ENCODE results near the gene OCIAD2.
"Not testable (repeated sequence)": the region's sequence is repeated elsewhere in the genome, so short reads cannot be mapped to it uniquely, and the experiment has no call there.

Gene OCIAD2

DNA sequence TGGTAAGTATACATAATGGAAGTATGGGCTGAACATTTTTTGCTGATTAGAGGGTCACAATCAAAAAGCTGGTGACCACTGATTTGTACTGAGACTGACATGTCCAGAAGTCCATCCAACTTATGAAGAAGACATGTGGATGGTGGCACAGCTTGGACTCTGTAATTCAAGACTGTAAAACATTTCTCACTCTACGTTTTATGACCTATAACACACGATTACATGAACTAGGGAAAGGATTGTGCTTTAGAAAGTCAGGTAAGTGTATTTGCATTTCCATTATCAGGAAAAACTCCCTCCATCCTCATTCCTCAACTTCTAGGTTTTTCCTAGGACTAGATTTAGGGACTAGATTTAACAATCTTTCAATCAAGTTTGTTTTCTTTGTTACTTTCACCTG is 30.5 kb upstream of the OCIAD2 start:
- no peaks in the 10 kb centered on the region for H3K36me3 Mint-ChIP-seq (ENCODE audit: low read depth)
- H3K4me3 Mint-ChIP-seq: no peak overlapping the region
- H3K4me1 Mint-ChIP-seq: no peaks in the 10 kb centered on the region
- peaks cover 9% of the 10 kb centered on the region for H3K27me3 Mint-ChIP-seq (ENCODE audit: low read depth)
- H3K9me3 Mint-ChIP-seq: no peaks in the 10 kb centered on the region
- H3K27ac Mint-ChIP-seq: no peak overlapping the region
- TF ChIP-seq CTCF (IDR thresholded peaks at IDR 0.05; ENCODE audit: unreplicated experiment in 3 of 3): no peak

- H3K27ac Mint-ChIP-seq: no peak overlapping the region
- no peak for TF ChIP-seq CTCF (IDR thresholded peaks at IDR 0.05; ENCODE audit: unreplicated experiment in 3 of 3)
- H3K4me1 Mint-ChIP-seq: no peaks in the 10 kb centered on the region
- peaks cover 4% of the 10 kb centered on the region for H3K9me3 Mint-ChIP-seq
- H3K27me3 Mint-ChIP-seq (ENCODE audit: low read depth): peaks cover 2% of the 10 kb centered on the region
- H3K36me3 Mint-ChIP-seq (ENCODE audit: low read depth): no peaks in the 10 kb centered on the region
- H3K4me3 Mint-ChIP-seq: no peak overlapping the region
Observed at GRCh38 chr4:48931459-48931858, 24.9 kb upstream of the OCIAD2 start.

GRCh38 chr4:48930654-48931053 is 24.1 kb upstream of the OCIAD2 start:
- Mint-ChIP-seq H3K4me1 (no peaks in the 10 kb centered on the region), H3K9me3 (peaks cover 4% of the 10 kb centered on the region), H3K36me3 (ENCODE audit: low read depth) (no peaks in the 10 kb centered on the region), H3K27ac (no peak overlapping the region), H3K4me3 (no peak overlapping the region), H3K27me3 (ENCODE audit: low read depth) (no peaks in the 10 kb centered on the region)
- no peak for TF ChIP-seq CTCF (IDR thresholded peaks at IDR 0.05; ENCODE audit: unreplicated experiment in 3 of 3)

GRCh38 chr4:48924416-48924815 is 17.8 kb upstream of the OCIAD2 start:
- H3K36me3 Mint-ChIP-seq (ENCODE audit: low read depth): no peaks in the 10 kb centered on the region
- no peak overlapping the region for H3K4me3 Mint-ChIP-seq
- no peak overlapping the region for H3K27ac Mint-ChIP-seq
- peaks cover 6% of the 10 kb centered on the region for H3K9me3 Mint-ChIP-seq
- H3K4me1 Mint-ChIP-seq: no peaks in the 10 kb centered on the region
- no peak for TF ChIP-seq CTCF (IDR thresholded peaks at IDR 0.05; ENCODE audit: unreplicated experiment in 3 of 3)
- no peaks in the 10 kb centered on the region for H3K27me3 Mint-ChIP-seq (ENCODE audit: low read depth)

DNA sequence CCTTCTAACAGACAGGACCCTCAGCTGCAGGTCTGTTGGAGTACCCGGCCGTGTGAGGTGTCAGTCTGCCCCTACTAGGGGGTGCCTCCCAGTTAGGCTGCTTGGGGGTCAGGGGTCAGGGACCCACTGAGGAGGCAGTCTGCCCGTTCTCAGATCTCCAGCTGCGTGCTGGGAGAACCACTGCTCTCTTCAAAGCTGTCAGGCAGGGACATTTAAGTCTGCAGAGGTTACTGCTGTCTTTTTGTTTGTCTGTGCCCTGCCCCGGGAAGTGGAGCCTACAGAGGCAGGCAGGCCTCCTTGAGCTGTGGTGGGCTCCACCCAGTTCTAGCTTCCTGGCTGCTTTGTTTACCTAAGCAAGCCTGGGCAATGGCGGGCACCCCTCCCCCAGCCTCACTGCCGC is 16.5 kb upstream of the OCIAD2 start:
- H3K27ac Mint-ChIP-seq; H3K4me3 Mint-ChIP-seq; H3K36me3 Mint-ChIP-seq (ENCODE audit: low read depth); H3K9me3 Mint-ChIP-seq; H3K4me1 Mint-ChIP-seq; H3K27me3 Mint-ChIP-seq (ENCODE audit: low read depth): not testable (repeated sequence)

DNA sequence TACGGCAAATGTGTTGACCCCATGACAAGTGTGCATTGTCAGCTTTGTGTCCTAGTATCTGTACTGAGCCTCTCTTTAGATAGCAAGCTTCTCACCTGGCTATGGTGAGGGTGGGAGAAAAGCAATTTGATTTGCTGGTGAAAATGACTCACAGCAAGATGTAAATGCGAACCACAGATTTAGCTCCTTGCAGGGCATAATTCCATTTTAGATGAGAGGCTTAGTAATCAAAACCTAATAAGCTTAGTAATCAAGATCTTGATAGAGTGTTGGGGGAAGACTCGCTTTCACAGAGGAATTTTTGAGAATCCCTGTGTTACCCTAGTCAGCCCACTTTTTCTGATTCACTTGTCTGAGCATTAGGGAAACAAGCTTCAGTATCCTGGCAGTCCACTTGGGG is 7.7 kb upstream of the OCIAD2 start:
- no peaks in the 10 kb centered on the region for H3K4me1 Mint-ChIP-seq
- H3K27me3 Mint-ChIP-seq (ENCODE audit: low read depth): no peaks in the 10 kb centered on the region
- H3K27ac Mint-ChIP-seq: no peak overlapping the region
- H3K36me3 Mint-ChIP-seq (ENCODE audit: low read depth): no peaks in the 10 kb centered on the region
- TF ChIP-seq CTCF (IDR thresholded peaks at IDR 0.05; ENCODE audit: unreplicated experiment in 3 of 3): no peak
- no peak overlapping the region for H3K4me3 Mint-ChIP-seq
- H3K9me3 Mint-ChIP-seq: no peaks in the 10 kb centered on the region

DNA sequence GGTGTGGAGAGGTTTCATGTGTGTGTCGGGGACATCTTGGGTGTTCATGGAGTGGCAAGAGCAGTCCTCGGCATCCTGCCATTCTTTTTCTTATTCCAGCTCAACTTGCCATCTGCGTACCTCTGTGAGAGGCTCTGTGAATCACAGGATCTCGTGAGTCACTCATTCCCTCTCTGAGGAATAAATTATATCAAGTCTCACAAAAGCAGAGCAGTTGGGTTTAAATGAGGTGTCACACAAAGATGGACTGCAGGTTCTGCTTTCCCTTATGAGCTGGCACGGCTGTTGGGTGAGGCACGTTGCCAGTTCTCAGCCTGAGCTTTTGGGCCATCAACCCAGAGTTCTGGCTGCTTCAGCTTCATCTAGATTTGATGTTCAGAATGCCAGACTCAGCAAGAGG is 6.8 kb upstream of the OCIAD2 start:
- H3K4me1 Mint-ChIP-seq: no peaks in the 10 kb centered on the region
- H3K4me3 Mint-ChIP-seq: no peak overlapping the region
- no peaks in the 10 kb centered on the region for H3K27me3 Mint-ChIP-seq (ENCODE audit: low read depth)
- TF ChIP-seq CTCF (IDR thresholded peaks at IDR 0.05; ENCODE audit: unreplicated experiment in 3 of 3): no peak
- no peak overlapping the region for H3K27ac Mint-ChIP-seq
- H3K9me3 Mint-ChIP-seq: no peaks in the 10 kb centered on the region
- H3K36me3 Mint-ChIP-seq (ENCODE audit: low read depth): no peaks in the 10 kb centered on the region
